Mucosa of gallbladder (tissue), 1 donor: Measurements from ENCODE around the gene ADARB1. TPM values are rescaled to one million over a fixed set of nuclear protein-coding genes. Genes with fewer than 3 reads are reported as not detected.
A peak's percentile ranks its signal among the peaks of the same experiment; 100 is the strongest.
"Not testable (repeated sequence)": the region's sequence is repeated elsewhere in the genome, so short reads cannot be mapped to it uniquely, and the experiment has no call there.

Experiments used
- DNase-seq: peaks from one replicate; pipeline ENCODE4 v3.0.0-alpha.2; 2020; ENCODE audit warnings: low spot score
- total RNA-seq: library from RNA; stranded (reverse); gene quantifications from one replicate; pipeline ENCODE4 v1.2.1, GENCODE V29; 2021
- donor health status: DM: no; HTN: no; CAD: no.

Gene ADARB1
- total RNA-seq, 1 donor from 2014 or later = 32.5 TPM

- DNase-seq = no peak
Measured at GRCh38 chr21:45134279-45135076, 60.1 kb downstream of the ADARB1 start.

- no peak for DNase-seq
Measured at GRCh38 chr21:45135122-45135521, 60.7 kb downstream of the ADARB1 start.

GRCh38 chr21:45135868-45136267 lies 61.5 kb downstream of the ADARB1 start:
- no peak for DNase-seq

GRCh38 chr21:45136500-45136899 lies 62.1 kb downstream of the ADARB1 start:
- no peak for DNase-seq

GRCh38 chr21:45136927-45137611 lies 62.7 kb downstream of the ADARB1 start:
- DNase-seq = peak; percentile 90

- no peak for DNase-seq
Measured at GRCh38 chr21:45137612-45137937, 63.2 kb downstream of the ADARB1 start.

GRCh38 chr21:45138199-45139002 lies 64.0 kb downstream of the ADARB1 start:
- DNase-seq = peak; percentile 60

- not testable (repeated sequence) for DNase-seq
Measured at GRCh38 chr21:45139003-45139360, 64.6 kb downstream of the ADARB1 start.

- DNase-seq = no peak
Measured at GRCh38 chr21:45139473-45139872, 65.1 kb downstream of the ADARB1 start.

- DNase-seq = peak; percentile 80
Measured at GRCh38 chr21:45140346-45140940, 66.1 kb downstream of the ADARB1 start.

- not testable (repeated sequence) for DNase-seq
Measured at GRCh38 chr21:45140944-45141343, 66.6 kb downstream of the ADARB1 start.

GRCh38 chr21:45141507-45141906 lies 67.1 kb downstream of the ADARB1 start:
- DNase-seq = no peak

- DNase-seq = no peak
Measured at GRCh38 chr21:45142469-45143308, 68.3 kb downstream of the ADARB1 start.

- DNase-seq = no peak
Measured at GRCh38 chr21:45143855-45144254, 69.5 kb downstream of the ADARB1 start.

- DNase-seq = no peak
Measured at GRCh38 chr21:45145146-45145545, 70.8 kb downstream of the ADARB1 start.

- not testable (repeated sequence) for DNase-seq
Measured at GRCh38 chr21:45145846-45146245, 71.5 kb downstream of the ADARB1 start.

GRCh38 chr21:45146306-45146705 lies 71.9 kb downstream of the ADARB1 start:
- no peak for DNase-seq

- DNase-seq = no peak
Measured at GRCh38 chr21:45146801-45147200, 72.4 kb downstream of the ADARB1 start.

- DNase-seq = no peak
Measured at GRCh38 chr21:45147473-45148315, 73.3 kb downstream of the ADARB1 start.

- no peak for DNase-seq
Measured at GRCh38 chr21:45148316-45148990, 74.1 kb downstream of the ADARB1 start.
